Neuronal stem cell (in vitro differentiated cells): Measurements from ENCODE around the gene AGFG2.

ENCODE experiments used
- DNase-seq: peaks from one replicate; pipeline ENCODE4 v3.0.0-alpha.2; 2013; ENCODE audit warnings: low spot score
- H2AFZ ChIP-seq: one replicate; pipeline ENCODE4 v1.6.1; 2013; ENCODE audit warnings: mild to moderate bottlenecking, low read length, inconsistent platforms
- H2AK5ac ChIP-seq: 2 replicates; pipeline ENCODE4 v1.6.1; 2013; ENCODE audit warnings: low read depth, mild to moderate bottlenecking, inconsistent platforms, low read length, moderate library complexity, mixed read lengths
- H2BK120ac ChIP-seq: 2 replicates; pipeline ENCODE4 v1.6.1; 2013; ENCODE audit warnings: low read depth, mild to moderate bottlenecking, inconsistent platforms, low read length, moderate library complexity, mixed read lengths
- H2BK12ac ChIP-seq: one replicate; pipeline ENCODE4 v1.6.1; 2013; ENCODE audit warnings: low read length, inconsistent platforms
- H2BK15ac ChIP-seq: 2 replicates; pipeline ENCODE4 v1.6.1; 2013; ENCODE audit warnings: mild to moderate bottlenecking, low read length, inconsistent platforms, mixed read lengths
- H2BK5ac ChIP-seq: one replicate; pipeline ENCODE4 v1.6.1; 2013; ENCODE audit warnings: inconsistent platforms, mild to moderate bottlenecking, low read length, moderate library complexity
- H3K14ac ChIP-seq: one replicate; pipeline ENCODE4 v1.6.1; 2013; ENCODE audit warnings: low read length, inconsistent platforms
- H3K18ac ChIP-seq: 2 replicates; pipeline ENCODE4 v1.6.1; 2013; ENCODE audit warnings: low read length, inconsistent platforms
- H3K23ac ChIP-seq: 2 replicates; pipeline ENCODE4 v1.6.1; 2013; ENCODE audit warnings: low read depth, mild to moderate bottlenecking, mixed read lengths, low read length, inconsistent platforms; ENCODE audit not compliant: poor library complexity
- H3K27ac ChIP-seq: replicated peaks from 3 replicates; pipeline ENCODE4 v1.5.1; 2013; ENCODE audit warnings: low read length, inconsistent platforms
- H3K27me3 ChIP-seq, 3 experiments: 2 replicates each; pipeline ENCODE4 v1.6.1; 2013; ENCODE audit warnings: low read length in 3 of 3, mild to moderate bottlenecking in 2 of 3, inconsistent platforms in 1 of 3, low read depth in 1 of 3, mixed read lengths in 1 of 3, moderate library complexity in 1 of 3; ENCODE audit not compliant: control insufficient read depth in 3 of 3, insufficient read depth in 3 of 3
- H3K36me3 ChIP-seq, 2 donors: replicated peaks in 1 of 2; 2 replicates each; pipeline ENCODE4 v1.6.1; 2013; ENCODE audit warnings: low read length in 2 of 2; ENCODE audit not compliant: control insufficient read depth in 2 of 2, insufficient read depth in 2 of 2
- H3K4ac ChIP-seq: 2 replicates; pipeline ENCODE4 v1.6.1; 2013; ENCODE audit warnings: inconsistent platforms, mild to moderate bottlenecking, low read length, moderate library complexity
- H3K4me1 ChIP-seq, 2 donors: 1 replicate in 1 of 2; 2 replicates in 1 of 2; pipeline ENCODE4 v1.6.1; 2013; ENCODE audit warnings: low read length in 2 of 2, low read depth in 1 of 2; ENCODE audit not compliant: control insufficient read depth in 2 of 2, insufficient read depth in 1 of 2
- H3K4me2 ChIP-seq: one replicate; pipeline ENCODE4 v1.6.1; 2013; ENCODE audit warnings: mild to moderate bottlenecking, low read length, inconsistent platforms; ENCODE audit not compliant: insufficient read depth, poor library complexity, severe bottlenecking
- H3K4me3 ChIP-seq, 2 donors: 2 replicates each; pipeline ENCODE4 v1.5.1; 2013; ENCODE audit warnings: low read length in 2 of 2, mild to moderate bottlenecking in 2 of 2, inconsistent platforms in 1 of 2, moderate library complexity in 1 of 2
- H3K79me1 ChIP-seq: one replicate; pipeline ENCODE4 v1.6.1; 2013; ENCODE audit warnings: low read depth, mild to moderate bottlenecking, inconsistent platforms, low read length, moderate library complexity
- H3K9ac ChIP-seq: one replicate; pipeline ENCODE4 v1.6.1; 2013; ENCODE audit warnings: mild to moderate bottlenecking, low read depth, low read length, inconsistent platforms; ENCODE audit not compliant: poor library complexity
- H3K9me3 ChIP-seq, 2 donors: replicated peaks in 1 of 2; 2 replicates each; pipeline versions ENCODE3 to v1.6.1; 2013; ENCODE audit warnings: low read length in 2 of 2, mild to moderate bottlenecking in 2 of 2, inconsistent platforms in 1 of 2, low read depth in 1 of 2, mixed read lengths in 1 of 2, moderate library complexity in 1 of 2; ENCODE audit not compliant: control insufficient read depth in 2 of 2, insufficient read depth in 1 of 2
- H4K8ac ChIP-seq: one replicate; pipeline ENCODE4 v1.6.1; 2013; ENCODE audit warnings: low read depth, mild to moderate bottlenecking, inconsistent platforms, low read length, moderate library complexity
- H4K91ac ChIP-seq: one replicate; pipeline ENCODE4 v1.6.1; 2013; ENCODE audit warnings: low read length, low read depth, mild to moderate bottlenecking, inconsistent platforms; ENCODE audit not compliant: poor library complexity
- WGBS, 2 donors: extraction: QIAGEN DNeasy Blood & Tissue Kit; methylation state at CpG; one replicate each; pipeline ENCODE4 v1.1.7; 2013; ENCODE audit warnings: missing lambda C conversion rate in 2 of 2, mixed read lengths in 1 of 2; ENCODE audit not compliant: insufficient read length in 2 of 2, insufficient replicate concordance in 1 of 2; ENCODE audit errors: extremely low coverage in 2 of 2; 5-methylcytosine and 5-hydroxymethylcytosine counted together

The AGFG2 gene

DNA sequence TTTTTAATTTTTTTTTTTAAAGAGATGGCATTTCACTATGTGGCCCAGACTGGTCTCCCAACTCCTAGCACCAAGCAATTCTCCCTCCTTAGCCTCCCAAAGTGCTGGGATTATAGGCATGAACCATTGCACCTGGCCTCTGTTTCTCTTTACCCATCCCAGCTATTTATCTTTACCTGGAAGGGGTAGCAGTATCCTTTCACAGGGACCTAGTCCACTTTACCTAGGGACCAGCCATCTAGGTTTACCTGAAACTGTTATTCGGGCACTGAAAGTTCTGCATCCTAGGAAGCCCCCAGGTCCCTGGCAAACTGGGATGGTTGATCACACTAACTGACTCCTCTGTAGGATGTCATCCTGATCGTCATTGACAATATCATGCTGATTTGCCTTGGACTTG lies 21.7 kb upstream of the AGFG2 start:
- WGBS, 2 donors, result no CpG with 5 or more reads among the region's 2 CpGs
- H3K9me3 ChIP-seq, result no peaks in the 10 kb centered on the region
- H3K4me1 ChIP-seq, result no peaks in the 10 kb centered on the region
- H3K27me3 ChIP-seq, result peaks cover 0 to 1% (median 0%) of the 10 kb centered on the region in 3 experiments
- H3K27ac ChIP-seq, result no peak overlapping the region
- H3K23ac ChIP-seq, result no peak overlapping the region
- H2AK5ac ChIP-seq, result no peak overlapping the region
- DNase-seq, result no peak
- no peak overlapping the region for H3K4me2 ChIP-seq
- no peak overlapping the region for H4K8ac ChIP-seq
- no peak overlapping the region for H2BK15ac ChIP-seq
- no peak overlapping the region for H2BK120ac ChIP-seq
- H3K18ac ChIP-seq, result no peak overlapping the region
- H2BK5ac ChIP-seq, result no peak overlapping the region
- no peaks in the 10 kb centered on the region for H3K36me3 ChIP-seq
- H3K4me3 ChIP-seq, result no peak overlapping the region
- no peak overlapping the region for H2BK12ac ChIP-seq
- no peak overlapping the region for H3K9ac ChIP-seq
- H2AFZ ChIP-seq, result no peak overlapping the region
- H3K79me1 ChIP-seq, result no peaks in the 10 kb centered on the region
- H4K91ac ChIP-seq, result no peak overlapping the region
- no peak overlapping the region for H3K14ac ChIP-seq
- H3K4ac ChIP-seq, result no peak overlapping the region

DNA sequence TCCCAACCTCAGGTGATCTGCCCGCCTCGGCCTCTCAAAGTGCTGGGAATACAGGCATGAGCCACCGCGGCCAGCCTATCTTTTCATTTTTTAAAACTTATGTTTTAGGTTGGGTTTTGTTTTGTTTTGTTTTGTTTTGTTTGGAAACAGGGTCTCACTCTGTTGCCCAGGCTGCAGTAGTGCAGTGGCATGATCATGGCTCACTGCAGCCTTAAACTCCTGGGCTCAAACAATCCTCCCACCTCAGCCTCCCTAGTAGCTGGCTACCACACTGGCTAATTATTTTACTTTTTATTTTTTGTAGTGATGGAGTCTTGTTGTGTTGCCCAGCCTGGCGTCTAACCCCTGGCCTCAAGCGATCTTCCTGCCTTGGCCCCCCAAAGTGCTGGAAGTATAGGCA lies 19.4 kb upstream of the AGFG2 start:
- no peak overlapping the region for H2BK5ac ChIP-seq
- no peaks in the 10 kb centered on the region for H3K4me1 ChIP-seq
- no peak overlapping the region for H4K8ac ChIP-seq
- no peaks in the 10 kb centered on the region for H3K36me3 ChIP-seq
- no peak overlapping the region for H4K91ac ChIP-seq
- H2BK15ac ChIP-seq, result no peak overlapping the region
- no peak overlapping the region for H2BK120ac ChIP-seq
- no peak for DNase-seq
- H2AFZ ChIP-seq, result no peak overlapping the region
- H3K27me3 ChIP-seq, result peaks cover 0 to 1% (median 0%) of the 10 kb centered on the region in 3 experiments
- no CpG with 5 or more reads among the region's 6 CpGs for WGBS, 2 donors
- H3K4me3 ChIP-seq, result no peak overlapping the region
- H3K79me1 ChIP-seq, result no peaks in the 10 kb centered on the region
- no peak overlapping the region for H2AK5ac ChIP-seq
- no peak overlapping the region for H3K14ac ChIP-seq
- H3K18ac ChIP-seq, result no peak overlapping the region
- H2BK12ac ChIP-seq, result no peak overlapping the region
- H3K4me2 ChIP-seq, result no peak overlapping the region
- no peak overlapping the region for H3K23ac ChIP-seq
- H3K9me3 ChIP-seq, result no peaks in the 10 kb centered on the region
- no peak overlapping the region for H3K27ac ChIP-seq
- no peak overlapping the region for H3K4ac ChIP-seq
- no peak overlapping the region for H3K9ac ChIP-seq

DNA sequence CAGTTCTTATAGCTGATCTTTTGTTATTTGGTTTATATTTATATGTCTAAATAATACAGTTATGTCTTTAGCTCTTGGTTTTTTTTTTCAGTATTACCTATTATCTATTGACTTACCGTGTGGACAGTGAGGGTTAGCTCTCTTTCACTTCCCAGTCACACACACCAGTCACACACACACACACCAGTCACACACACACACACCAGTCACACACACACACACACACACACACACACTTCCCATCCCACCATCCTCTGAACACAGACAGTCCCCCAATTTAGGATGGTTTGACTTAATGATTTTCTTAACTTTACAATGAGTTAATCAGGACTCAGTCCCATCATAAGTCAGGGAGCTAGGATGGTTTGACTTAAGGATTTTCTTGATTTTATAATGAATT lies 18.9 kb upstream of the AGFG2 start:
- Histone ChIP-seq H3K9me3 (no peaks in the 10 kb centered on the region), H3K18ac (no peak overlapping the region)
- no CpG with 5 or more reads among the region's 1 CpG for WGBS, 2 donors

DNA sequence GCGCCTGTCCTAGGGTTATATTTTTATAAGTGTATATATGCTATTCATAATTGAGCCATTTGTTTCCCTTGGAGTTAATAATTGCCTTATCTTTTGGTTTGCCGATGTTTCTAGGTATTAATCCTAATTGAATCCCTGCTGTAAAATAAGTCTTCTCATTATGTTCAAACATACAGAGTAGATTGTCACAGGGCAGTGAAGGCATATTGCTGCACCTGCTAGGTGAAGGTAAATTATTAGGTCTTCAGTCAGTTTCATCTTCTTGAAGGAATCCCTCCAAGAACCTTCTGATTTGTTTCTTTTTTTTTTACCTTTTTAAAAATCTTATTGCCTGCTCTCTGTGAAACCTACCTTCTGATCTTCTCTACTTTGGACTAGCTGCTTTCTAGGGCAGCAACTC lies 17.9 kb upstream of the AGFG2 start:
- H3K4me2 ChIP-seq, result no peak overlapping the region
- no peak overlapping the region for H3K27ac ChIP-seq
- H2BK5ac ChIP-seq, result no peak overlapping the region
- no peak overlapping the region for H2AK5ac ChIP-seq
- no peak overlapping the region for H2BK12ac ChIP-seq
- no peaks in the 10 kb centered on the region for H3K4me1 ChIP-seq
- no peak overlapping the region for H3K18ac ChIP-seq
- H2BK120ac ChIP-seq, result no peak overlapping the region
- no CpG with 5 or more reads among the region's 2 CpGs for WGBS, 2 donors
- no peak overlapping the region for H3K4me3 ChIP-seq
- no peak overlapping the region for H3K4ac ChIP-seq
- H2AFZ ChIP-seq, result no peak overlapping the region
- peaks cover 0 to 1% (median 0%) of the 10 kb centered on the region in 3 experiments for H3K27me3 ChIP-seq
- H4K91ac ChIP-seq, result no peak overlapping the region
- no peak for DNase-seq
- no peak overlapping the region for H3K23ac ChIP-seq
- no peaks in the 10 kb centered on the region for H3K79me1 ChIP-seq
- H3K36me3 ChIP-seq, result no peaks in the 10 kb centered on the region
- no peak overlapping the region for H4K8ac ChIP-seq
- H3K9ac ChIP-seq, result no peak overlapping the region
- H2BK15ac ChIP-seq, result no peak overlapping the region
- H3K14ac ChIP-seq, result no peak overlapping the region
- no peaks in the 10 kb centered on the region for H3K9me3 ChIP-seq

More for the DNA sequence above, 18.9 kb upstream of the AGFG2 start:
- Histone ChIP-seq H3K4me1 (no peaks in the 10 kb centered on the region), H3K23ac (no peak overlapping the region), H3K27ac (no peak overlapping the region), H2BK15ac (no peak overlapping the region), H3K9ac (no peak overlapping the region), H2AK5ac (no peak overlapping the region), H4K91ac (no peak overlapping the region), H3K4me2 (no peak overlapping the region), H2AFZ (no peak overlapping the region), H3K27me3 (peaks cover 0 to 1% (median 0%) of the 10 kb centered on the region in 3 experiments), H3K36me3 (no peaks in the 10 kb centered on the region), H2BK120ac (no peak overlapping the region), H3K4me3 (no peak overlapping the region), H4K8ac (no peak overlapping the region), H3K4ac (no peak overlapping the region), H3K14ac (no peak overlapping the region), H2BK12ac (no peak overlapping the region), H3K79me1 (no peaks in the 10 kb centered on the region), H2BK5ac (no peak overlapping the region)
- DNase-seq, result no peak
